Brain pericyte (primary cell): ENCODE data around the gene COL8A1.
"Not testable (repeated sequence)": the region's sequence is repeated elsewhere in the genome, so short reads cannot be mapped to it uniquely, and the experiment has no call there.

Experiments
- DNase-seq: peaks from one replicate; pipeline ENCODE4 v3.0.0-alpha.2; 2012; ENCODE audit warnings: low read depth, low spot score

Gene COL8A1

DNA sequence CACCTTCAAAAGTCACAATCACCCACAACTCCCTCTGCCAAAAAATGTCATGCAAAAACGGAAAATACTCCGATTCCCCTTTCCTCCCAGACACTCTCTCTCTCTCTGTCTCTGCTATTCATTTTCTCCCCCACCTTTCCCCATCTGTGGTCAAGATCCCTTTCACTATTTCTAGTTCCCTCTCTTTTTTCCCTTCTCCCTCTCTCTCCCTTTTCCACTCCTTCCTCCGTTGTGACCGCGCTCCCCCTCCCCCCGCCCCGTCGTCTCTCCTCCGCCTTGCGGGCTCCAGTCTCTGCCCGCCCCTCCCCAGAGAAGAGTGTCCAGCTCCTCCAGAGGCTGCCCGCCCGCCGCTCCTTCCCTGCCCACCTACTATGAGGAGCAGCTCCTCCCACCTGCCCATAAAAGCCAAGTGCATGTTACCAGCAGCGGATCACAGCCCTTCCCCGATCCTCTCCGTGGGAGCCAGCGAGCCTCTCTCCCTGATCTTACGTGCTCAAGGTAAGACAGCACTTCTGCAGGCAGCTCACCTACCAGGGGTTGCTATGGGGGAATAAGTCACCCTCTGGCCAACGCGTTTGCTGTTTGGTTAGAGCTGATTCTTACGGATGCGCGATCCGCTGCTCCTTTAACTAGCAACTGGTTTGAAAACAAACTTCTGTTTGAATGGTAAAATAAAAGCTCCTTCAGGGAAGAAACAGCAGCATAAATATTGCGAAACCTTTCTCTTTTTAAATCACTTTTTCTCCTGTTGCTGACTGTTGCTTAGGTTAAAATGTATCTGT, at the start of gene COL8A1:
Gene COL8A1 (plus strand): TSS at position 428 of the 782 bp plus-strand sequence. CDS start 152,089 bp downstream, outside the sequence.
- no peak for DNase-seq

DNA sequence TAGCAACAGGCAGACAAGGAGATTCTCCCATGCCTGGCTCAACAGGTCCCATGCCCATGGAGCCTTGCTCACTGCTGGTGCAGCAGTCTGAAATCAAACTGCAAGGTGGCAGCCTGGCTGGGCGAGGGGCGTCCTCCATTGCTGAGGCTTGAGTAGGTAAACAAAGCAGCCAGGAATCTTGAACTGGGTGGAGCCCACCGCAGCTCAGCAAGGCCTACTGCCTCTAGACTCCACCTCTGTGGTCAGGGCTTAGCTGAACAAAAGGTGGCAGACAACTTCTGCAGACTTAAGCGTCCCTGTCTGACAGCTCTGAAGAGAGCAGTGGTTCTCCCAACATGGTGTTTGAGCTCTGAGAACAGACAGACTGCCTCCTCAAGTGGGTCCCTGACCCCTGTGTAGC, 49.2 kb upstream of the COL8A1 start:
- not testable (repeated sequence) for DNase-seq

DNA sequence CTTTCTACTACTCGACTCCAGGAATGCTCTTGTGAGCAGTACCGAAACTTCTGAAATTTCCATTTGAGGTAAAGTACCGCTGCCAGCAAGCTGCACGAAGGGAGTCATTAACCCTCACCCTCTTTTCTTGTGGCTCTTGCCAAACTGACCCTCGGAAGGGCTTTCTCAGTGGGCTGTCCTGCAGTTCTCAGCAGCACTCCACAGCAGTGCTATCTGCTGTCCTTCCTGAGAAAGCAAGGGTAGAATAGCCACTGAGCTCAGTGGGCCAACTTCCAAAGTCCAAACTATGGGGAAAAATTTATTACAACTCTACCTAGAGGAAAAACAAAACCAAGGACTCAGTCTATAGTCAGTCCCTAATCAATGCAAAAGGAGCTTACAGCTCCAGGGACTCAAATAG, 38.5 kb upstream of the COL8A1 start:
- no peak for DNase-seq

DNA sequence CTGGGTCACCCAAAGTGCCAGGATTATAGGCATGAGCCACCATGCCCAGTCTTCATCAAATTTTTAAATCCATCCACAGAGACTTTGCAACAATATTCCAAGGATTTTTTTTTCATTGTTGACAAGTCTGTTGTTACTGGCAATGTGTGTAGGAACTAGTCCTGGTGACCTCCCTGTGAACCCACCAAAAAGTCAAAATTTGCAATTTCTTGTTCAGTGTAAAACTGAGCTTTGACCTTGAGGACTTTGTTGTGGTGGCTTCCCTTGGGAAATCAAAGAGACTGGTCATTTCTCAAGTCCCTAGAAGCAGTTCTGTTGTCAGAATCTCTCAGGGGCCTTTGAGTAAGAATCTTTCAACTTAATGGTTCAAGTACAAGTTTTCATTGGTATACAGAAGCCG, 36.9 kb upstream of the COL8A1 start:
- no peak for DNase-seq

DNA sequence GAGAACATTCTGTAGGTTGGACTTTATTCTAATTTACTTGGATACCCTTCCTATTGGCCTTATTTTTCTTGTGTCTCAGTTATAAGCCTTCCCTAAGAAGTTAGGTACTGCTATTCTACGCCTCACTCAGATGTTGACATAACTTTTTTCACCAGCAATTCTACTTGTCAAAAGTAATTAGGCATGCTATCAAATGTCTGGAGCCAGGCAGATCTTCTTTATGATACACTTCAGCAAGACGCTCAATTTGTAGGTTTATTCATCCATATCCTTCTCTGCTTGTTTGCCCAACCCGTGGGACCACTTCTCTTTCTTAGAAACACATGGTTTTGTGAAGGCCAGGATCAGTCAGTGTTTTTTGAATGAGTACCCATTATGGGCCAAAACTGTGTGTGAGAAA, 36.2 kb upstream of the COL8A1 start:
- DNase-seq, result no peak

DNA sequence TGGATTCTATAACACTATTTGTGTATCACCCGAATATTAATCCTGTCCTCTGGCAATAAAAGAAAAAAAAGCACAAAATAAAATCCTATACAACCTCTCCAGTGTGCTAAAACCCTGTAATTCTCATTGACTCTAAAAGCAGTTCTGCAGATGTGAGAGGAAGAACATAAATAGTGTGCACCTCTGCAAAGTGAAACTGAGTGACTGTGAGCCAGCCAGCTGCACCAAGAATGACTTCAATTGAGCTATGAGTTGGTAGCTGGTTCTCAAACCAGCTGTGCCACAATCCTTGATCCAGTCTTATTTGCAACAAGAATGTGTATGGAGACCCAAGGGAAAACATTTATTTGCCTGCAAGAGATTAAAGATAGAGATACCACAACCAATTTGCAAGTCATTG, 31.2 kb upstream of the COL8A1 start:
- DNase-seq, result no peak

DNA sequence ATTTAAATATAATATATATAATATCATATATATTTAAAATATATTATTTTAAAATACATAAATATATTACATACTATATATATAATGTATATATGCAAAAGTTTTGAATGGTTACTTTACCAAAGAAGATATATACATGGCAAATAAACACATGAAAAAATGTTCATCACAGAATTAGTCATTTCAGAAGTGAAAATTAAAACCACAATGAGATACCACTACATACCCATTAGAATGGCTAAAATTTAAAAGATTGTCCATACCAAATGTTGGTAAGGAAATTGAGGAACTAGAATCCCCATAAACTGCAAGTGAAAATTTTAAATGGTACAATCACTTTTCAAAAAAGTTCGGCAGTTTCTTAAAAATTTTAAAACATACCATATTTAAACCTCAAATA, 23.6 kb upstream of the COL8A1 start:
- no peak for DNase-seq

DNA sequence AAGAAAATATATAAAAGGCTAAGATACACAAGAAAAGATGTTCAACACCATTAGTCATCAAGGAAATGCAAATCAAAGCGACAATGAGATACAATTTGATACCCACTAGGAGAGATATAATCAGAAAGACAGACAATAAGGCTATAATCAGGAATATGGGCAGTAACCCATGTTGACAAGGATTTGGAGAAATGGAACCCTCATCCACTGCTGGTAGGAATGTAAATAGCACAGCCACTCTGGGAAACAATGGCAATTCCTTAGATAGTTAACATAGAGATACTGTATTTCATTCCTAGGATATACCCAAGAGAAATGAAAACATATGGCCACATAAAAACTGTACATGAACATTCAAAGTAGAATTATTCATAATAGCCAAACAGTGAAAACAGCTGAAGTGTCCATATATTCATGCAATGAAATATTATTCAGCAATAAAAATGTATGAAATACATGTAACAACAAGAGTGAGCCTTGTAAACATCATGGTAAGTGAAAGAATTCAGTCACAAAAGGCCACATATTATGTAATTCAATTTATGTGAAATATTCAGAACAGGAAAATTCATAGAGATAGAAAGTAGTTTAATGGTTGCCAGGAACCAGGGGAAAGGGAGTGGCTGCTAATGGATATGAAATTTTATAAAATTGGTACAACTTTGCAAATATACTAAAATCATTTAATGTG, 18.2 kb upstream of the COL8A1 start:
- DNase-seq, result no peak

DNA sequence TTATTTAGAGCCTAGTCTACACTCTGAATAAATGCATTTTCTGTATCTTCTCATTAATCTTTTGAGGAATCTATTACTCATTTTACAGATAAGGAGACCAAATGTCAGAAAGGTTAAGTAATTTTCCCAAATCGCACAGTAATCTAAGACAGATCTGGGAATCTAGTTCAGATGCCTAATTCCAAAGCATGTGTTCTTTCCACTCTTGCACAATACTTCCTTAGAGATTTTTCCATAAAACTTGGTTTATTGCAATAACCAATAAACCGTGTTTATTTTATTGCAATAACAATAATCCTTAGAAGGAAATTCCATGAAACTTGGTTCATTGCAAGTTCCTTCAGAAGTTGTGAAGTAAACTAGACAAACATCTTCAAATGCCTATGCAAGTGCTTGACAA, 17.4 kb upstream of the COL8A1 start:
- no peak for DNase-seq

DNA sequence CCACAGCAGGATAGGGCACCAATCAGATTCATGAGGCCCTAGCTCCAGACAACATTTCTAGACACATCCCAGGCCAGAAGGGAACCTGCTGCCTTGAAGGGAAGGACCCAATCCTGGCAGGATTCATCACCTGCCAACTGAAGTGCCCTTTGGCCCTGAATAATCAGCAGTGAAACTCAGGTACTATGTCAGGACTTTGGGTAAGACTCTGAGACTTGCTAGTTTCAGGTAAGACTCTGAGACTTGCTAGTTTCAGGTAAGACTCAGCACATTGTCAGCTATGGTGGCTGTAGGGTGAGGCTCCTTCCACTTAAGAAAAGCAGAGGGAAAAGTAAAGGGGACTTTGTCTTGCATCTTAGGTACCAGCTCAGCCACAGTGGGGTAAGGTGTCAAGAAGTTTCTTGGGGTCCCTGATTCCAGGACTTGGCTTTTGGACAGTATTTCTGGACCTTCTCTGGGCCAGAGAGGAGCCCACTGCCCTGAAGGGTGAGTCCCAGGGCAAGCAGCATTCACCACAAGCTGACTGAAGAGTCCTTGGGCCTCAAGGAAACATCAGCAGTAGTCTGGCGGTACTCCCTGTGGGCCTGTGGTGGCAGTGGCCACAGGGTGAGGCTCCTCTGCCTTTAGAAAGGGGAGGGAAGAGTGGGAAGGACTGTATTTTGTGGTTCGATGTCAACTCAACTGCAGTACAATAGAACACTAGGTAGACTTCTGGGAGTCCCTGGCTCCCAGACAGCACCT, 13.7 kb upstream of the COL8A1 start:
- DNase-seq, result no peak

DNA sequence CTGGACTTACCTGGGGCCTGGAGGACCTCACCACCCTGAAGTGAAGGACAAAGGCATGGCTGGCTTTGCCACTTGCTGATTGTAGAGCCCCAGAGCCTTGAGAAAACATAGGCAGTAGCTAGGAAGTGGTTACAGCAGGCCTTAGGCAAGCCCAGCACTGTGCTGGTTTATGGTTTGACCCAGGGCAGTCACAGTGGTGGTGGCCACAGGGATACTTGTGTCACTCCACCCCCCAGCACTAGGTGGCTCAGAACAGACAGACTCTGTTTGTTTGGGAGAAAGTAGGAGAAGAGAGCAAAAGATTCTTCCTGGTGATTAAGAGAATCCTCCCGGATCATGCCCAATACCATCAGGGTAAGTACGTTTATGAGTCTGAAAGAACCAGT, 13.2 kb upstream of the COL8A1 start:
- no peak for DNase-seq

DNA sequence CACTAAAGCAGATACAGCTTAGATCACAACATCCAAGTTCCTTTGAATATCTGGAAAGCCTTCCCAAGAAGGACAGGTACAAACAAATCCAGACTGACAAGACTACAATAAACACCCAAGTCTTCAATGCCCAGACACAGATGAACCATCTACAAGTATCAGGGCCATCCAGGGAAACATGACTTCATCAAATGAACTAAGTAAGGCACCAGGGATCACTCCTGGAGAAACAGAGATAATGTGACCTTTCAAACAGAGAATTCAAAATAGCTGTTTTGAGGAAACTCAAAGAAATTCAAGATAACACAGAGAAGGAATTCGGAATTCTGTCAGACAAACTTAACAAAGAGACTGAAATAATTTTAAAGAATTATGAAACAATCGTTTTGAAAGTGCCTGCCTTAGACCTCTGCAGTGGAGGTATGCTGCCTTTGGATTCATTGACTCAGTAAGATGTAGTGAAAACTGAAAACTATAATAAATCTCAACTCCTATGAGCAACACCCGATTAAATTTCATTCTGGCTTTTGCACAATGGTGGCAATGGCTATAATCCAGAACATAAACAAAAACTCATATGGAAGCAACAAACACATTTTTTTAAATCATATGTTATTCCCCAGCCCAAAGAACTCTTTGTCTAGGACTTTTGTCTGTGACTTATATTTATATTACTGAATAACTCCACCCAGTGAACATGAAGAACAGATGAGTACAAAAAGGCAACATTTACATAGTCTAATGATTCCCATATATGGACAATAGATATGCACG, 12.6 kb upstream of the COL8A1 start:
- peak; percentile 32 for DNase-seq

DNA sequence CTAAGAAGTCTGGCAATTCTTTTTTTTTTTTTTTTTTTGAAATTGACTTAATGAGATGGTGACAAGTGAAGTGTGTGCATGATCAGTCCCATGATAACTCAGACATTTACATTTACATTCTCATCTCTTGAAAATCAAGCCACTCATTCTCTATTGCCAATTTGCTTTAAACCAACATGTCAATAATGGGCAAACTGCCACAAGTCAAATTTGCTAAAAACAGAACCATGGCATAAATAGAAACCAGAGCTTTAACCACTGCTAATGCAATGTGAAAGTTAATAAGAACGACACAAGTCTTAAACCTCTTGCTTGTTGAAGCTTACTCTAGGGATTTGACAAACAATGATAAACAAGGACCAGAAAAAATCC, 12.0 kb upstream of the COL8A1 start:
- DNase-seq, result no peak

DNA sequence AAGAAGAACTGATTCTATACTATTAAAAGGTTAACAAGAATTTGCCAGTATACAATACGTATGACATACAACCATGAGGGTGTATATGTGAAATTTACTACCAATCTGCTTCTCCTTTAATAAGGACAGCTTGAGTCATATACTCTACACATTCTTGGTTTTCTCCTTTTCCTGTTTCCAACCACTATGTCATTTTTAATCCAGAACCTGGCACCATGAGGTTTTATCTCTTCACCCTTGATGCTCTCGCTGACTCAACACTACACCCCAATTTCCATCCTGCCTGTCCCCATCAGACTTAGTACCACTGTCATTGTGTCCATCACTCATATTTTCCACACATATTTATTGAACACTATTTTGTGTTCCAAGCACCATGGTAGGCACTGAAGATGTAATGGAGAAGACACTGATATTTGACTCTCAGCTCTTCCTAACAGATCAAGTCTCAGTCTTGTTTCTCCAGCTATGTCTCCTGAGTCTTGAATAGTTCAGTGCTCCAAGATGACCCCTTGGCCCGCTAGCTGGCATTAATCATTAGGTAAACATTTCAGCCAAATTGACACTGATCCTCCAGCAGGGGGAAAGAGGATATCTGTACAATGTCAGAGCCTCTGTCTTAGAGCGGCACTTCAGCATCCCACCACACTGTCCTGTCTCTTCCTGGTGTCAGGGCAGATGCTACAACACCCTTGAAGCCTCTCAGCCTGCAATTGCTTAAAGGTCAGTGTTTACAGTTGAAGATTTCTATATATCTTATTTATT, 11.2 kb upstream of the COL8A1 start:
- DNase-seq, result no peak

DNA sequence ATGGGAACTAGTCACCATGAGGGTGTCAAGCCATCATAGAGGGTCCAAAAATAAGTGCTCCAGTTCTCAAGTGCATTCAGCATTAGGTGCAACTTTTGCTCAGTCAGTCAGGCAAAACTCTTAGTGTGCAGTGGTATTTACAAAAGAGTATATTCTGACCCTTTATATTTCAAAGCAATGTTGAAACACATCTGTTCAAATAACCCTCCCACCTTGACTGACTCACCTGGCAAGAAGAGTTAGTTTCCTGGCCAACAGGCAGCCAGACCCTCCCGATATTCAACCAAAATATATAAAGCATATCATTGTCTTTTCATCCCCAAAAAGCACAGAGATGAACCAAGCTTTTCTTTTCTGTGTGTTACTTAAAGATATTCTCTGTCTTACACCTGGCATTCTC, 7.6 kb upstream of the COL8A1 start:
- DNase-seq, result no peak

DNA sequence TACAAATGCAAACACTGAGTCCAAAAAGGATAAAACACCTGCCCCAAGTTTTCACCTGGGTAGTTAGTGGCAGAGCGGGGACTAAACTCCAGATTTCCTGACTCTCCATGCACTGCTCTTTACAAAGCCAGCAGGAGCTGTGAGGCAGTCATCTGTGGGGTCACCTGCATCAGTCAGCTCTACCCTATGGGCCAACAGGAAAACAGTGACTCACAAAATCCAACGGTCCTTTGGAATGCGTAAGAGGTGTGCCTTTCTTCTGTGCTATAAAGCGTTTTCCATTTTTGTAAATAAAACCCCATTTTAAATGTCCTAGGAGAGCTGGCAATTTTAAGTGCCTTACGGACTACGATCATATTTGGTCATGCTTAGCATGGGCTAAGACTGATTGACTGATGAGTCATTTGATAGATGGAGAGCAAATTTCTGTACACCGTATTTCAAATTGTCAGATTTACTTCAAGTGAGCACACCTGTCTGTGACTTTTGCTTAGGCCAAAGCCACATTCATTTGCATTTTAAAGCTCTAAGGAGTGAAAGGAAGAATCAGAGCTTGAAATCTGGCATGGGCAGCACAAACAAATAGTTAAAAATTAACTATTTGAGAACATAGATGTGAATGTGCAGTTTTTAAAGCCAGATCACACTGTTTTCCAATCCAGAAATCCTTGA, 4.4 kb upstream of the COL8A1 start:
- no peak for DNase-seq

DNA sequence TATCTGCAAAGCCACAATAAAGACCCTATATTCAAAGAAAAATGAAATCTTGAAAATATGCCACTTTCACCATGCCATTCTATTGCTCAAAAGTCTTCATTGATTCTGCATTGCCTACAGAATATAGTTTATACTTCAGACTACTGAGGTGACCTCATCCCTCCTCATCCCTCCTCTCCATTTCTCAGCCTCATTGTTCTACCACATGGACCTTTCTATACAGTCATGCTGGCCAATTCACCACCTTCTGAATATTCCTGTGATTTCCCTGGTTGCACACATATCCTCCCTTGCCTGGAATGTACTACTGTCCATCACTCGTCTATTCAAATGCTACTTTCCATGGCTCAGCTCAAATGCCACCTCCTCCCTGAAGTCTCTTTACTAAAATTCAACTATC, 3.5 kb upstream of the COL8A1 start:
- no peak for DNase-seq

DNA sequence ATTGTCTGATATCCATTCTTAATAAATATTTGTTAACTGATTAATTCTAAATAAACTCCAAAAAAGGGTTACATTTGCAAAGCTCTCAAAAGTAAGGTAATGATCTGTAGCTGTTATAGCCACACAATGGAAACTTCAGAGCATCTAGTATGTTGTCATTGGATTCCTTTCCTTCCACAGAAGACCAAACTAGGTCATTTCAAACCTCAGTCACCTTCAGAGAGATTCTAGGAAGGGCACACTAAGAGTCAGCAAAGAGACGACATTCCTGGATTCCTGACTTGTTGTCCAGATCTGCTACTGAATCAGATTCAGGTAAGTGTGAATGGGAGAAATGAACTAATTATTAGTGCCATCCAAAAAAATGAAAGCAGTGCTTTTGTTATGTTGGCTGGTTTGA, 3.0 kb upstream of the COL8A1 start:
- no peak for DNase-seq

DNA sequence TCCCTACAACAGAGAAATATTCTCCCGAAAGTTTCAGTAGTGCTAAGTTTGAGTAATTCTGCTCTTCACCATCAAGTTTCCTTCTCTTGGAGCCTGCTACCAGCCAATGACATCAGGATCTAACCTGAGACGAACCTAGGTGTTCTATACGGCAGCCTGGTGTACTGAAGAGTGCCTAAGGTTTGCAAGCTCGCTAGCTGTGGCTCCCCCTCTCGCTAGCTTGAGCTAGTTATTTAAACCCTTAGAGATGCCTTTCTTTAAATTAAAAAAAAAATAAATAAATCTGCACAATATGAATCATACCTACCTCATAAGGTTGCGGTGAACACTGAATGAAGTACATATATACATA, 1.4 kb upstream of the COL8A1 start:
- DNase-seq, result no peak

DNA sequence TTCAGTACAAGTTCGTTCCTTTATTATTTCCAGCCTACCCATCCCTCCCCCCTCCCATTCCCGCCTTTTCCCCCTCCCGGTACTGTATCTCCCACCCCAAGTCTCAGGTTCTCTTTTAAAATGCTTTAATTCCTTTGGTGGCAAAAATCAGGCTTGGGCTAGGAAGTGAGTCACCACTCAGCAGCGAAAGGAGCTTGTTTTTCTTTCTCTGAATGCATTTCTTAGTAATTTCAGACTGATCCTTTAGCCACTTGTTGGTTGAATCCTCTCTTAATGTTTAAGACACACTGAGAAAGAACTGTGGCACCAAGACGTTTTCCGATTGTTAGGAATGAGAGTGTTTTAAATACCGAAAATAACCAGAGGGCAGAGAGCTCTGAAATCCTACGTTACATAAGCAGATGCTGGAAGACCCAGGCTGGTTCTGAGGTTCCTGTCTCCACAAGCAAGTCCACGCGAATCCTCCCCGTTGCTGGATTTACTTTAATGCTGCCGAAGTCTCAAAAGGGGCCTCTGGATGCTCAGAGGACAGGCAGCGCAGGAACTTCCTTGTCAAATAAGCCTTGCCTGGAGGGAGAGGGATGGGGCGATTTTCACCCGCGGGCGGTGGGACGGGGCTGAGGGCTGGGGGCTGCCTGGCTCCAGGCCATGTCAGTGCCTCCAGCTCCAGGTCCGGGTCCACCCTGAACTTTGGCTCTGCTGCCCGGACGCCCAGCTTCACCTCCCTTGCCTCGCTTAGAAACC, 854 bp upstream of the COL8A1 start:
- DNase-seq, result no peak
